Tibial nerve (tissue), 4 donors: ENCODE data around the gene LRRC4B.

Experiments
- EP300 ChIP-seq, 2 donors: sonication (generic); formaldehyde crosslinking; IDR thresholded peaks; one replicate each; pipeline ENCODE4 v1.6.1; 2017; ENCODE audit warnings: antibody characterized with exemption in 2 of 2, mild to moderate bottlenecking in 1 of 2
- POLR2A ChIP-seq, 2 donors: fragments of 450-650 bp; IDR thresholded peaks; one replicate each; pipeline ENCODE4 v1.6.1; 2017; ENCODE audit warnings: antibody characterized with exemption in 2 of 2, mild to moderate bottlenecking in 2 of 2, moderate library complexity in 2 of 2
- TF ChIP-seq, protein P1 (sequence below), 5 experiments: fragments of 200-600 bp in 3 of 5; fragments of 450-650 bp in 2 of 5; sonication (generic) in 3 of 5; IDR thresholded peaks; one replicate each; pipeline ENCODE4 v1.5.1; 2016 to 2019; ENCODE audit warnings: antibody characterized with exemption in 5 of 5, mild to moderate bottlenecking in 3 of 5, moderate library complexity in 2 of 5

DNA sequence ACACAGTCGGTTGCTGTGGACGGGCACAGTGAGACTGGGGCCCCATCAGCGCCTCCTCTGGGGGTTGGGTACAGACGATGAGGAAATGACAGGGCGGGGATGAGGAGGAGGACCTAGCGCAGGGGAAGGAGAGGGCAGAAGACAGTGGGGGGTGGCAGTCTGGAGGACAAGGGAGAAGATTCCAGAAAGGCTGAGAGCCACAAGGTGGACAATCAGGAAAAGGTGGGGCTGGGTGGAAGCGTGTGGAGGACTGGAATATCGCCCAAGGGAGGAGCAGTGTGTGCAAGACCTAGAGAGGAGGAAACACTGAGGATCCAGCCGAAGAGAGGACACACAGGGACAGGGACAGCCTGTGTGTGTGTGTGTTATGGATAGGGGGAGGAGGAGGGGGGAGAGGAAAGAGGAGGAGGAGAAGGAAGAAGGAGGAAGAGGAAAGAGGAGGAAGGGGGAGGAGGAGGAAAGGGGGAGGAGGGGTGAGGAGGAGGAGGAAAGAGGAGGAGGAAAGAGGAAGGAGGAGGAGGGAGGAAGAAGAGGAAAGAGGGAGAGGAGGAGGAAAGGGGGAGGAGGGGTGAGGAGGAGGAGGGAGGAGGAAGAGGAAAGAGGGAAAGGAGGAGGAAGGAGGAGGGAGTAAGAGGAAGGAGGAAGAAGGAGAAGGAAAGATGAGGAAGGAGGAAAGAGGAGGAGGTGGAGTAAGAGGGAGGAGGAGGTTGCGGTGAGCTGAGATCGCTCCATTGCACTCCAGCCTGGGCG lies 75.8 kb downstream of the LRRC4B start:
- TF ChIP-seq, protein P1, sequence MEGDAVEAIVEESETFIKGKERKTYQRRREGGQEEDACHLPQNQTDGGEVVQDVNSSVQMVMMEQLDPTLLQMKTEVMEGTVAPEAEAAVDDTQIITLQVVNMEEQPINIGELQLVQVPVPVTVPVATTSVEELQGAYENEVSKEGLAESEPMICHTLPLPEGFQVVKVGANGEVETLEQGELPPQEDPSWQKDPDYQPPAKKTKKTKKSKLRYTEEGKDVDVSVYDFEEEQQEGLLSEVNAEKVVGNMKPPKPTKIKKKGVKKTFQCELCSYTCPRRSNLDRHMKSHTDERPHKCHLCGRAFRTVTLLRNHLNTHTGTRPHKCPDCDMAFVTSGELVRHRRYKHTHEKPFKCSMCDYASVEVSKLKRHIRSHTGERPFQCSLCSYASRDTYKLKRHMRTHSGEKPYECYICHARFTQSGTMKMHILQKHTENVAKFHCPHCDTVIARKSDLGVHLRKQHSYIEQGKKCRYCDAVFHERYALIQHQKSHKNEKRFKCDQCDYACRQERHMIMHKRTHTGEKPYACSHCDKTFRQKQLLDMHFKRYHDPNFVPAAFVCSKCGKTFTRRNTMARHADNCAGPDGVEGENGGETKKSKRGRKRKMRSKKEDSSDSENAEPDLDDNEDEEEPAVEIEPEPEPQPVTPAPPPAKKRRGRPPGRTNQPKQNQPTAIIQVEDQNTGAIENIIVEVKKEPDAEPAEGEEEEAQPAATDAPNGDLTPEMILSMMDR (IDR thresholded peaks at IDR 0.05) = no peak
- TF ChIP-seq POLR2A (IDR thresholded peaks at IDR 0.05) = no peak
- no peak for TF ChIP-seq EP300 (IDR thresholded peaks at IDR 0.05)
